GM12878 (cell line): Measurements from ENCODE around the gene TRPV5. TPM values are rescaled to one million over a fixed set of nuclear protein-coding genes. Genes with fewer than 3 reads are reported as not detected.

Source experiments
- ATAC-seq: fragments of 200-7000 bp; cut with Tn5 transposase; 3 replicates; pipeline ENCODE4 v1.9.1; 2020; ENCODE audit warnings: mild to moderate bottlenecking, moderate library complexity
- BruUV-seq: library from RNA; stranded (reverse); fragments of 400-500 nt; replicated peaks from 2 replicates; lab custom pipeline; 2021; lab: Mats Ljungman, UMichigan
- CTCF ChIA-PET: fragments of 300-600 bp; sonication (Branson Sonifier 250); formaldehyde crosslinking; extraction: SDS; loops from one replicate; lab custom pipeline; 2021; ENCODE audit warnings: inconsistent platforms; lab: Yijun Ruan, JAX
- POLR2A ChIA-PET: fragments of 350-600 bp; formaldehyde crosslinking; extraction: SDS; loops from one replicate; lab custom pipeline; 2021; ENCODE audit warnings: inconsistent platforms; lab: Charles Lee
- RAD21 ChIA-PET: fragments of 300-600 bp; sonication (Branson Sonifier 250); formaldehyde crosslinking; loops from one replicate; lab custom pipeline; 2023; ENCODE audit warnings: antibody characterized with exemption; ENCODE audit not compliant: unreplicated experiment; lab: Charles Lee
- SMC1A ChIA-PET: fragments of 300-600 bp; sonication (Branson Sonifier 250); formaldehyde crosslinking; loops from one replicate; lab custom pipeline; 2023; ENCODE audit not compliant: unreplicated experiment, uncharacterized antibody; lab: Charles Lee
- DNase-seq: peaks from one replicate; pipeline ENCODE4 v3.0.0-alpha.2; 2011; ENCODE audit warnings: low read depth, low spot score
- FAIRE-seq: peaks from 3 replicates; lab custom pipeline; 2011; peaks lifted over from hg19 to GRCh38; lab: Jason Lieb, UNC
- H2AFZ ChIP-seq: 2 replicates; pipeline ENCODE4 v1.6.0; 2011; ENCODE audit warnings: low read depth, low read length, control low read depth; ENCODE audit not compliant: control insufficient read depth
- H3K27ac ChIP-seq: 2 replicates; pipeline ENCODE4 v1.5.1; 2011; ENCODE audit warnings: control low read depth; ENCODE audit not compliant: control insufficient read depth, insufficient read depth
- H3K27me3 ChIP-seq, 2 experiments: replicated peaks in 1 of 2; 2 replicates each; pipeline versions ENCODE4 v1.6.0 to v1.6.1; 2011; ENCODE audit warnings: low read length in 1 of 2; ENCODE audit not compliant: control insufficient read depth in 2 of 2, insufficient read depth in 2 of 2
- H3K36me3 ChIP-seq, 2 experiments: 2 replicates each; pipeline ENCODE4 v1.5.1; 2011; ENCODE audit warnings: low read length in 1 of 2; ENCODE audit not compliant: control insufficient read depth in 2 of 2, insufficient read depth in 2 of 2
- H3K4me1 ChIP-seq: 2 replicates; pipeline ENCODE4 v1.6.1; 2011; ENCODE audit warnings: mild to moderate bottlenecking, low read length, moderate library complexity, mixed read lengths; ENCODE audit not compliant: control insufficient read depth, insufficient read depth
- H3K4me2 ChIP-seq: 2 replicates; pipeline ENCODE4 v1.6.0; 2011; ENCODE audit warnings: control low read depth; ENCODE audit not compliant: control insufficient read depth, insufficient read depth
- H3K4me3 ChIP-seq: fragments of 200-600 bp; sonication (generic); 2 replicates; pipeline ENCODE4 v1.5.1; 2016
- H3K79me2 ChIP-seq: 2 replicates; pipeline ENCODE4 v1.6.0; 2011; ENCODE audit warnings: low read length; ENCODE audit not compliant: control insufficient read depth, insufficient read depth
- H3K9ac ChIP-seq: 2 replicates; pipeline ENCODE4 v1.8.0; 2011; ENCODE audit warnings: low read length, control low read depth, mixed read lengths; ENCODE audit not compliant: control insufficient read depth, insufficient read depth
- H3K9me3 ChIP-seq: replicated peaks from 3 replicates; pipeline ENCODE4 v1.5.1; 2011; ENCODE audit warnings: mild to moderate bottlenecking, low read length; ENCODE audit not compliant: control insufficient read depth, insufficient read depth
- H4K20me1 ChIP-seq: 2 replicates; pipeline ENCODE4 v1.6.0; 2011; ENCODE audit not compliant: control insufficient read depth, insufficient read depth
- BCL3 ChIP-seq: IDR thresholded peaks from 2 replicates; pipeline ENCODE4 v1.6.1; 2011; ENCODE audit warnings: borderline replicate concordance, low read depth, mild to moderate bottlenecking, moderate library complexity, low read length; ENCODE audit not compliant: insufficient read depth, poor library complexity, severe bottlenecking
- CREB1 ChIP-seq: IDR thresholded peaks from 2 replicates; pipeline ENCODE4 v1.6.1; 2012; ENCODE audit warnings: low read depth, mild to moderate bottlenecking, inconsistent platforms
- HDAC6 ChIP-seq: fragments of 200-600 bp; sonication (generic); IDR thresholded peaks from one replicate; pipeline ENCODE4 v1.8.0; 2017; ENCODE audit warnings: antibody characterized with exemption; ENCODE audit not compliant: unreplicated experiment
- IKZF1 ChIP-seq: fragments of 450-650 bp; conservative IDR thresholded peaks from 2 replicates; pipeline ENCODE4 v1.6.1; 2017; ENCODE audit warnings: antibody characterized with exemption, mild to moderate bottlenecking
- IKZF2 ChIP-seq, 2 experiments: fragments of 450-650 bp; IDR thresholded peaks; 2 replicates each; pipeline ENCODE4 v1.6.1; 2017; ENCODE audit warnings: mild to moderate bottlenecking in 2 of 2, moderate library complexity in 2 of 2
- KDM1A ChIP-seq: fragments of 200-600 bp; sonication (generic); IDR thresholded peaks from 2 replicates; pipeline ENCODE4 v1.6.1; 2016; ENCODE audit warnings: borderline replicate concordance
- PBX3 ChIP-seq: IDR thresholded peaks from 2 replicates; pipeline ENCODE4 v1.6.1; 2011; ENCODE audit warnings: mild to moderate bottlenecking, low read depth, low read length, moderate library complexity; ENCODE audit not compliant: insufficient replicate concordance
- REST ChIP-seq: IDR thresholded peaks from 2 replicates; pipeline ENCODE4 v1.6.1; 2012; ENCODE audit warnings: mild to moderate bottlenecking, low read depth, low read length
- RFX5 ChIP-seq: IDR thresholded peaks from 2 replicates; pipeline ENCODE4 v1.6.1; 2011; ENCODE audit warnings: low read depth, low read length, improper control_type of control experiment
- SMAD1 ChIP-seq: fragments of 450-650 bp; IDR thresholded peaks from 2 replicates; pipeline ENCODE4 v1.6.1; 2018; ENCODE audit warnings: mild to moderate bottlenecking, low read depth; ENCODE audit not compliant: partially characterized antibody
- TBL1XR1 ChIP-seq: IDR thresholded peaks from 2 replicates; pipeline ENCODE4 v1.6.1; 2012; ENCODE audit warnings: low read depth, low read length, improper control_type of control experiment
- WRNIP1 ChIP-seq: IDR thresholded peaks from 2 replicates; pipeline ENCODE4 v1.6.1; 2011; ENCODE audit warnings: low read depth, low read length, improper control_type of control experiment, borderline replicate concordance
- WGBS: methylation state at CpG from one replicate; pipeline ENCODE4 v1.1.6; 2016; ENCODE audit warnings: low lambda C conversion rate; ENCODE audit not compliant: insufficient replicate concordance, insufficient coverage; ENCODE audit errors: missing lambda C conversion rate; 5-methylcytosine and 5-hydroxymethylcytosine counted together
- in situ Hi-C: fragments of 300-500 bp; cut with MboI; formaldehyde crosslinking; loops from 9 replicates; pipeline ENCODE4 v1.14.3; 2018; ENCODE audit warnings: mixed read lengths
- intact Hi-C: fragments of 100-400 bp; cut with micrococcal nuclease; formaldehyde crosslinking; loops from one replicate; pipeline ENCODE4 v1.14.2; 2022; ENCODE audit not compliant: unreplicated experiment
- polyA plus RNA-seq, 11 experiments: library from polyadenylated mRNA; depleted of rRNA in 4 of 11; unstranded in 6 of 11; stranded (reverse) in 5 of 11; fragments of >200 nt; fragmentation: Nextera tagmentation in 4 of 11; fragmentation: Illumina TruSeq in 1 of 11; extraction: Ambion mirVana in 4 of 11; extraction: Trizol in 1 of 11; gene quantifications; 1 replicate in 1 of 11; 2 replicates in 10 of 11; pipeline versions ENCODE4 v1.2.1 to v1.2.3, GENCODE V29; 2011 to 2016; ENCODE audit warnings: inconsistent platforms in 2 of 11, missing spikeins in 2 of 11, low read depth in 1 of 11
- total RNA-seq, 4 experiments: library from RNA; depleted of rRNA in 3 of 4; stranded (reverse); fragments of >200 nt in 3 of 4; fragmentation: Illumina TruSeq in 1 of 4; extraction: Trizol in 1 of 4; gene quantifications; 2 replicates each; pipeline versions ENCODE4 v1.2.1 to v1.2.3, GENCODE V29; 2013 to 2021

The TRPV5 gene
- total and polyA plus RNA-seq, 10 of the 15 experiments (the other 5 are each of a cell fraction or from before 2014, with no cell fraction given) = not detected

- DNase-seq (no peak), FAIRE-seq (no peak), ATAC-seq (no peak)
- Histone ChIP-seq H3K4me2 (no peak overlapping the region), H3K9me3 (no peaks in the 10 kb centered on the region; the same call in 2 of the 3 replicates), H3K9ac (no peak overlapping the region), H3K79me2 (no peaks in the 10 kb centered on the region), H3K4me3 (no peak overlapping the region), H4K20me1 (no peaks in the 10 kb centered on the region), H3K27me3 (no peaks in the 10 kb centered on the region), H3K27ac (no peak overlapping the region), H3K36me3 (no peaks in the 10 kb centered on the region), H3K4me1 (no peaks in the 10 kb centered on the region), H2AFZ (no peak overlapping the region)
- RAD21 ChIA-PET = no interaction called here
- CTCF ChIA-PET = no interaction called here
- SMC1A ChIA-PET = no interaction called here
- intact Hi-C loops = no loop called here
- WGBS = 35% methylated on average over 7 of the region's 7 CpGs
- in situ Hi-C loops = loop anchor here (5.0 to 10.0 kb wide), 2 partner anchors 128 to 340 kb away; no protein-coding TSS in a partner anchor
- POLR2A ChIA-PET = no interaction called here
- TF ChIP-seq KDM1A = no peak
- TF ChIP-seq RFX5 = no peak
- no peak for TF ChIP-seq IKZF2 (IDR thresholded peaks at IDR 0.05)
- TF ChIP-seq HDAC6 = no peak
- no peak for TF ChIP-seq SMAD1
- TF ChIP-seq TBL1XR1 = no peak
- no peak for TF ChIP-seq CREB1
- no peak for TF ChIP-seq WRNIP1
- TF ChIP-seq IKZF1 = no peak
- no peak for TF ChIP-seq PBX3
- no peak for TF ChIP-seq BCL3
- no peak for TF ChIP-seq REST
- BruUV-seq = no TSS peak
These were observed 59.1 kb downstream of the TRPV5 start for GRCh38 chr7:142874409-142874808.
